Epithelial cell of alveolus of lung (primary cell): ENCODE measurements around the gene MCOLN3. TPM values are rescaled to one million over a fixed set of nuclear protein-coding genes. Genes with fewer than 3 reads are reported as not detected.

Source experiments
- total RNA-seq: library from RNA; depleted of rRNA; stranded (reverse); fragments of >200 nt; gene quantifications from 2 replicates; pipeline ENCODE4 v1.2.1, GENCODE V29; 2015

Gene MCOLN3, protein sequence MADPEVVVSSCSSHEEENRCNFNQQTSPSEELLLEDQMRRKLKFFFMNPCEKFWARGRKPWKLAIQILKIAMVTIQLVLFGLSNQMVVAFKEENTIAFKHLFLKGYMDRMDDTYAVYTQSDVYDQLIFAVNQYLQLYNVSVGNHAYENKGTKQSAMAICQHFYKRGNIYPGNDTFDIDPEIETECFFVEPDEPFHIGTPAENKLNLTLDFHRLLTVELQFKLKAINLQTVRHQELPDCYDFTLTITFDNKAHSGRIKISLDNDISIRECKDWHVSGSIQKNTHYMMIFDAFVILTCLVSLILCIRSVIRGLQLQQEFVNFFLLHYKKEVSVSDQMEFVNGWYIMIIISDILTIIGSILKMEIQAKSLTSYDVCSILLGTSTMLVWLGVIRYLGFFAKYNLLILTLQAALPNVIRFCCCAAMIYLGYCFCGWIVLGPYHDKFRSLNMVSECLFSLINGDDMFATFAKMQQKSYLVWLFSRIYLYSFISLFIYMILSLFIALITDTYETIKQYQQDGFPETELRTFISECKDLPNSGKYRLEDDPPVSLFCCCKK
- total RNA-seq: under 0.01 TPM in 1 of 2 replicates, not detected in the other

DNA sequence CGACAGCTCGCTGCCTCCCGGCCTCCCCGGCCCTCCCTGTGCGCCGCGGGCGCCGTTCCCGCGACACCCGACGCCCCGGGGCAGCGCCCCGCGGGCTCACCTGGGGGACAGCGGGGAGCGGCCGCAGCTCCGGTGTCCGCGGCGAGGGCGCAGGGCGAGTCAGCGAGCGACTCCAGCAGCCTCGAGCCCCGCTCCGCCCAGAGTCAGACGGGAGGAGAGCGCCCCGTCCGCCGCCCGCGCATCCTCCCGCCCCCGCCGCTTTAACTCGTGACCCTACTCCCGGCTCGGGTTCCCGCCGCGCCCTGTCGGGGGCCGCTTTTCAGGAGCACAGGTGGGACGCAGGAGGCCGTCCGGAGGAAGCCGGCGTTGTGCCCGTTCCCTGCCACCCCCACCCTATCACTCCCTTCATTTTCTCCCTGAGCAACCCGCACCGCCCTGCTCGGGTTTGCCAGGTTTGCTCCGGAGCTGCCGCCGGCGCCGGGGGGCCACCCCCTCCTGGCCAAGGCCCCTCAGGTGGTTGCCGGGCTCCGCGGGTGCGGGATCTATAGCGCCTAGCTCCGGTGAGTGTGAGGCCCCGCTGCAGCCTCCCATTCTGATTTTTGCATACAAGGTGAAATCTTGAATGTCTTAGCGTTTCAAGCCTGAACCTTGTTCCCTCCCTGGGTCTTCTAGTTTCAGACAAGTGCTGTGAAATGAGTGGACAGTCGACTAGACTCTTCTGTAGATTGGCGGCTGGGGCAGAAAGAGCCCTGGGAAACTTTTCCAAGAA, at the start of gene MCOLN3:
Gene MCOLN3 (minus strand): TSS at position 205 of the 769 bp plus-strand sequence. CDS start 3,140 bp downstream, outside the sequence.

DNA sequence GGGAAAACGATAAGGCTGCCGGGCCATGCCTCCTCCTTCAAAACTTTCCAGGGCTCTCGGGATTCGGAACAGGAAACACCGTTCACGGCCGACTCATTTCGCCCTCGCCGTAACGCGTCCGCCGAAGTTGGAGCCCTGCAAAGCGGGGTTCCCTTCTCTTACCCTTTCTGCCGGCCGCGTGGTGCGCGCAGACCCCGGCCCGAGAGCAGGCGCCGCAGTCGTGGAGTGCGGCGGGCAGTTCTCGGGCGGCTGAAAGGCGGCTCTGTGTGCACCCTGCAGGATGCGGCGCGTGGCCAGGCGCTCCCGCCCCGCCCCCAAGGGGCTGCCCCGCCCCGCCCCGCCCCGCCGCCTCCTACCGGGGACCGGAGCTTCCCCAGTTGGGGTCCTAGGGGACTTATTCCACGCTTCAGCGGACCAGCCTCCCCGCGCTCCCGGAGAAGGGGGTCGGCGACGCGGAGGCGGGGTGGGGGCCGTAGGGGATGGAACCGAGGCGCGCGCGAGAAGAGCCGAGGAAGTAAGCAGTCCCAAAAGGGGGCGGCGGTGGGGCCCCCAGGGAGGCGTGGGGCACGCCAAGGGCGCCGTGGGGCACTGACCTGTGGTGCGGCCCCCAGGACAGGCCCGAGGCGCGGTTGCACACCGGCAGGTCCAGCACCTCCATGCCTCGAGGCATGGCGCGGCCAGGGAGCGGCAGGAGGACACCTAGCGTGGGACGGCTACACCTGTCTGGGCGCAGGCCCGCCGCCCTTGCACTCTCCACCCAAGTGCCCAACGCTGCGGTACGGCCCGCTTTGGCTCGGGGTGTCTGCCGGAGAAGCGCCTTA, 51.2 kb downstream of the MCOLN3 start, which contains the start of gene MCOLN2:
Gene MCOLN2 (minus strand): TSS at position 268 of the 821 bp plus-strand sequence. CDS start 241 bp downstream, at position 27.

Other genes starting within 250 kb of the MCOLN3 start
- 1.9 and 28.6 TPM in 2 replicates for gene LPAR3, start 155.3 kb downstream of the MCOLN3 start, total RNA-seq
- 0.88 and 2.1 TPM in 2 replicates for gene MCOLN2, start 51.4 kb downstream of the MCOLN3 start, total RNA-seq
- gene SYDE2, start 152.5 kb upstream of the MCOLN3 start, total RNA-seq: 3.0 and 3.1 TPM in 2 replicates
- gene C1orf52, start 211.2 kb upstream of the MCOLN3 start, total RNA-seq: 8.1 and 21.6 TPM in 2 replicates
- gene BCL10, start 228.1 kb upstream of the MCOLN3 start, total RNA-seq: 26.7 and 34.3 TPM in 2 replicates